ENCODE results near the gene NAGS.

GRCh38 chr17:43994272-43995149, 9.9 kb upstream of the NAGS start:
- no peak for TF ChIP-seq RARB (CRISPR knock-in tag; IDR thresholded peaks at IDR 0.05)
- TF ChIP-seq CREB5 (CRISPR knock-in tag; IDR thresholded peaks at IDR 0.05; ENCODE audit: low read depth): no peak
